Loucy (cell line): ENCODE data around the gene EDC3.

ENCODE experiments used
- H2AFZ ChIP-seq: fragments of 200-600 bp; sonication (generic); 2 replicates; pipeline ENCODE4 v1.6.0; 2016; ENCODE audit warnings: antibody characterized with exemption, mild to moderate bottlenecking, low read length, moderate library complexity
- H3F3A ChIP-seq: fragments of 200-600 bp; 2 replicates; pipeline ENCODE4 v1.6.0; 2016; ENCODE audit warnings: antibody characterized with exemption, low read depth, mild to moderate bottlenecking
- H3K27me3 ChIP-seq: fragments of 200-600 bp; sonication (generic); 2 replicates; pipeline ENCODE4 v1.6.1; 2014; ENCODE audit warnings: low read length, mild to moderate bottlenecking; ENCODE audit not compliant: insufficient read depth, poor library complexity, severe bottlenecking
- H3K36me3 ChIP-seq: fragments of 200-600 bp; sonication (generic); 2 replicates; pipeline ENCODE4 v1.6.1; 2016; ENCODE audit warnings: low read length; ENCODE audit not compliant: insufficient read depth
- H3K4me1 ChIP-seq: fragments of 200-600 bp; sonication (generic); 2 replicates; pipeline ENCODE4 v1.5.1; 2014; ENCODE audit warnings: low read length, mild to moderate bottlenecking; ENCODE audit not compliant: insufficient read depth, poor library complexity, severe bottlenecking
- H3K4me2 ChIP-seq: fragments of 200-600 bp; sonication (generic); 2 replicates; pipeline ENCODE4 v1.6.0; 2014; ENCODE audit warnings: antibody characterized with exemption, low read length, low read depth, mild to moderate bottlenecking; ENCODE audit not compliant: poor library complexity, severe bottlenecking
- H3K4me3 ChIP-seq: fragments of 200-600 bp; sonication (generic); 2 replicates; pipeline ENCODE4 v1.5.1; 2014; ENCODE audit warnings: low read length, mild to moderate bottlenecking, mixed read lengths; ENCODE audit not compliant: poor library complexity, severe bottlenecking
- H3K79me2 ChIP-seq: fragments of 200-600 bp; sonication (generic); 2 replicates; pipeline ENCODE4 v1.6.1; 2014; ENCODE audit warnings: low read length; ENCODE audit not compliant: insufficient read depth
- H3K9ac ChIP-seq: fragments of 200-600 bp; sonication (generic); 2 replicates; pipeline ENCODE4 v1.6.0; 2014; ENCODE audit warnings: mild to moderate bottlenecking, low read depth, low read length, moderate library complexity; ENCODE audit not compliant: poor library complexity, severe bottlenecking
- H3K9me2 ChIP-seq: fragments of 200-600 bp; sonication (generic); replicated peaks from 2 replicates; pipeline ENCODE4 v1.6.1; 2016; ENCODE audit warnings: low read depth, low read length, mixed read lengths
- H3K9me3 ChIP-seq: fragments of 200-600 bp; sonication (generic); 2 replicates; pipeline ENCODE4 v1.6.1; 2014; ENCODE audit warnings: mild to moderate bottlenecking, antibody characterized with exemption, low read length, low read depth; ENCODE audit not compliant: insufficient read depth
- H4K20me1 ChIP-seq: fragments of 200-600 bp; sonication (generic); 2 replicates; pipeline ENCODE4 v1.6.0; 2014; ENCODE audit warnings: antibody characterized with exemption, low read length, mild to moderate bottlenecking; ENCODE audit not compliant: insufficient read depth, poor library complexity, severe bottlenecking
- EZH2phosphoT487 ChIP-seq: fragments of 200-600 bp; IDR thresholded peaks from 2 replicates; pipeline ENCODE4 v1.6.1; 2018; ENCODE audit warnings: antibody characterized with exemption, mild to moderate bottlenecking, moderate library complexity, borderline replicate concordance
- TF ChIP-seq, protein P1 (sequence below): fragments of 200-600 bp; sonication (generic); conservative IDR thresholded peaks from 2 replicates; pipeline ENCODE4 v1.5.1; 2014; ENCODE audit warnings: mild to moderate bottlenecking, antibody characterized with exemption, low read length

The EDC3 gene

DNA sequence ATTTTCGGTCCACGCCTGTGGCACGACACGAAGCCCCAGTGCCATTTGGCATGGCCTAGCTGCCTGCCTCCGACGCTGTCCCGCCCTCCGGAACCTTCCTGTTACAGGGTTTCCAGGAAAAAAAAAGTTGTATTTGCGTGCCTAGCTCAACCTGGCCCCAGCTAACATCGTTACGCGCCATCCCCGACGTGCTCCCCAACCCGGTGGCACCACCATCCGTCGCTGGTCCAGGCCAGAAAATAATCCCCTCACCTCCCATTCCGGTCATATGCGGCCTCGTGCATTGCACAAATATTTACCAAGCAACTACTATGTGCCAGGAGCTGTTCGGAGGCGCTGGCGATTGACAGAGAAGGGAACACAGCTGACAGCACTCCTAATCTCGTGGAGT lies 30.9 kb upstream of the EDC3 start:
- Histone ChIP-seq H3K4me2 (peak overlapping the region; percentile 93), H3K9me2 (no peaks in the 10 kb centered on the region), H3K9me3 (no peaks in the 10 kb centered on the region), H3K9ac (no peak overlapping the region), H2AFZ (no peak overlapping the region), H3K27me3 (no peaks in the 10 kb centered on the region), H4K20me1 (no peaks in the 10 kb centered on the region), H3K79me2 (no peaks in the 10 kb centered on the region), H3K4me1 (peaks cover 8% of the 10 kb centered on the region), H3K36me3 (no peaks in the 10 kb centered on the region), H3F3A (no peaks in the 10 kb centered on the region), H3K4me3 (peak overlapping the region; percentile 72)
- no peak for TF ChIP-seq EZH2phosphoT487
- TF ChIP-seq, protein P1, sequence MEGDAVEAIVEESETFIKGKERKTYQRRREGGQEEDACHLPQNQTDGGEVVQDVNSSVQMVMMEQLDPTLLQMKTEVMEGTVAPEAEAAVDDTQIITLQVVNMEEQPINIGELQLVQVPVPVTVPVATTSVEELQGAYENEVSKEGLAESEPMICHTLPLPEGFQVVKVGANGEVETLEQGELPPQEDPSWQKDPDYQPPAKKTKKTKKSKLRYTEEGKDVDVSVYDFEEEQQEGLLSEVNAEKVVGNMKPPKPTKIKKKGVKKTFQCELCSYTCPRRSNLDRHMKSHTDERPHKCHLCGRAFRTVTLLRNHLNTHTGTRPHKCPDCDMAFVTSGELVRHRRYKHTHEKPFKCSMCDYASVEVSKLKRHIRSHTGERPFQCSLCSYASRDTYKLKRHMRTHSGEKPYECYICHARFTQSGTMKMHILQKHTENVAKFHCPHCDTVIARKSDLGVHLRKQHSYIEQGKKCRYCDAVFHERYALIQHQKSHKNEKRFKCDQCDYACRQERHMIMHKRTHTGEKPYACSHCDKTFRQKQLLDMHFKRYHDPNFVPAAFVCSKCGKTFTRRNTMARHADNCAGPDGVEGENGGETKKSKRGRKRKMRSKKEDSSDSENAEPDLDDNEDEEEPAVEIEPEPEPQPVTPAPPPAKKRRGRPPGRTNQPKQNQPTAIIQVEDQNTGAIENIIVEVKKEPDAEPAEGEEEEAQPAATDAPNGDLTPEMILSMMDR: no peak

DNA sequence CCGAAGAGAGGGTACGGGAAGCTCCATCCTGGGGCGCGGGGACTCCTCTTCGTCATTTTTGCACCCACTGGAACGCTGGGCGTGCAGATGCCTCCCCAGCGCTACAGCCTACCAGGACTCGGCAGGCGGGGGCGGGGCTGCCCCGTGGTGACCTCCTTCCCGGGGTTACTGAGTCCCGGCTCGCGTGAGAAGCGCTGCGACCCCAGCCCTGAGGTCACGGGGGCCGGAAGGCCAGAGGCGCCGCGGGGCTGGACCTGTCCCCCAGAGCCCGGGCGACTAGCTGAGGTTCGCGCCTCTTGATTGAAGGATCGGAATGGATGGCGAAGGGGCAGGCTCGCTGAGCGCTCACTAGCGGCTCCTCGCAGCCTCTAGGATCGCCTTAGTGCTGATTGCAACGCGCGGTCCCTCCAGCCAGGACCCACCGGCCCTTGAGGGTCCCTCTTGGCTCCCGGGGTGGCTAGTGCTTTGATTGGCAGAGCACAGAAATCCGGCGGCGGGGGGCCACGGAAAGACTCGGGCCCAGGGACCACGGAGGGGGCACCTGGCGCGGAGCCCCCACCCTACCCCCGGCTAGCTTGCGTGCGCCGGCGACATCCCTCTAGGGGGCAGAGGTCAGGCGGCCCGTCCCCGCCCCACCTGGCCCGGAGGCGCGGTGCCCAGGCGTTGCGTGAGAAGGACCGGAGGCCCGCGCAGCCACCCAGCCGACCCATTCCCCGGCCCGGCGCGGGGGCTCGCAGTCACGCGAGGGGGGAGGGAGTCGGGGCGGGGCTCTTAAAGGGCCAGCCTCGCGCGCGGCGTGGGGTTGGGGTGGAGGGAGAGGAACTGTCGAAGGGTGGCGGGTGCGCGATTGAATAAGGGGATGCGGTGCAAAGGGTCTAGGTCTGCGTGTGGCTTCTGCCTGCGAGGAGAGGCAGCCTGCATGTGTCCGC lies 30.3 kb upstream of the EDC3 start:
- peak overlapping the region; percentile 14 for H3K9ac ChIP-seq
- no peaks in the 10 kb centered on the region for H3K9me2 ChIP-seq
- H3K27me3 ChIP-seq: no peaks in the 10 kb centered on the region
- no peaks in the 10 kb centered on the region for H3K36me3 ChIP-seq
- no peaks in the 10 kb centered on the region for H3F3A ChIP-seq
- no peaks in the 10 kb centered on the region for H3K79me2 ChIP-seq
- H3K4me3 ChIP-seq: peak overlapping the region; percentile 72
- H3K4me1 ChIP-seq: peaks cover 8% of the 10 kb centered on the region
- peak overlapping the region; percentile 90 for H2AFZ ChIP-seq
- peak overlapping the region; percentile 93 for H3K4me2 ChIP-seq
- TF ChIP-seq, protein P1: 0 out of 2 replicates have a peak, but pooled peaks have one; percentile 12
- no peak for TF ChIP-seq EZH2phosphoT487
- H4K20me1 ChIP-seq: no peaks in the 10 kb centered on the region
- H3K9me3 ChIP-seq: no peaks in the 10 kb centered on the region

DNA sequence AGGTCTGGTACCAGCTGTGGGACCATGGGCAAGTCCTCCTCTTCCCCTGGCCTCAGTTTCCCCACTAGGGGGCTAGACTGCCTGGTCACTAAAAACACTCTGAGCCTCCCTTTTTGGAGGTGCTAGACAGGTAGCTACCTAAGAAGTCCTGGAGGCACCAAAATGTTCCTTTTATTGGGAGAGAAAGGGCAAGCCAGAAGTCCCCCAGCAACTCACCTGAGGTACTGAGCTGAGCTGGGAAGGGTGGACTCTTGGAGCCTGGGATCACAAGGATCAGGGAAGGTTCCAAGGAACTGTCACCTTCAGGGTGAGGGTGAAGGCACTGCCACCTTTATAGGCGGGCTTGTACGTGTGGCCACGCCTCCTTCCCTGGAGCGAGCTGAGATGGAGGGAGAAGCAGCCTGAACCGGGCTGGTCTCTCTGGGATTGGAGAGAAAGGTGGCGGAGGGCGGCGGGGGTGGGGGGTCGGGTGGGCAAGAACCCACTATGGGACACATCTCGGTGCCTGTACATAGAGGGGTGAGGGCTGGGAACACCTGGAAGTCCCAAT lies 29.5 kb upstream of the EDC3 start, which contains the start of gene CYP1A1:
TSS of gene CYP1A1 (minus strand) at position 304 of the 550 bp plus-strand sequence. CDS start 2,431 bp downstream, outside the sequence.
- H3K36me3 ChIP-seq: no peaks in the 10 kb centered on the region
- TF ChIP-seq, protein P1: no peak
- no peak for TF ChIP-seq EZH2phosphoT487
- no peaks in the 10 kb centered on the region for H3K27me3 ChIP-seq
- peak within 1 kb of the TSS; percentile 14 for H3K9ac ChIP-seq
- peak within 1 kb of the TSS; percentile 90 for H2AFZ ChIP-seq
- H4K20me1 ChIP-seq: no peaks in the 10 kb centered on the region
- H3F3A ChIP-seq: no peaks in the 10 kb centered on the region
- peak within 1 kb of the TSS; percentile 72 for H3K4me3 ChIP-seq
- no peaks in the 10 kb centered on the region for H3K79me2 ChIP-seq
- peaks cover 8% of the 10 kb centered on the region for H3K4me1 ChIP-seq
- peak within 1 kb of the TSS; percentile 93 for H3K4me2 ChIP-seq
- H3K9me2 ChIP-seq: no peaks in the 10 kb centered on the region
- H3K9me3 ChIP-seq: no peaks in the 10 kb centered on the region
